Stimulated activated memory B cell treated with anti-CD40 and anti-IgM and Interleukin-4, amounts not matched to agents 10 μg/mL and 1 μg/mL and 100 μg/mL, for 72 hours (primary cell): Measurements from ENCODE around the gene HENMT1.
"Not testable (repeated sequence)": the region's sequence is repeated elsewhere in the genome, so short reads cannot be mapped to it uniquely, and the experiment has no call there.

Experiments used
- ATAC-seq: fragments of 150-1000 bp; cut with Tn5 transposase; 2 replicates; pipeline ENCODE4 v1.10.0; 2021
- H3K27ac Mint-ChIP-seq: one replicate; pipeline ENCODE4 v1.8.0; 2022; ENCODE audit warnings: mild to moderate bottlenecking, mixed read lengths
- H3K27me3 Mint-ChIP-seq: one replicate; pipeline ENCODE4 v1.8.0; 2022; ENCODE audit warnings: mixed read lengths
- H3K36me3 Mint-ChIP-seq: one replicate; pipeline ENCODE4 v1.8.0; 2022; ENCODE audit warnings: mixed read lengths
- H3K4me1 Mint-ChIP-seq: one replicate; pipeline ENCODE4 v1.8.0; 2022; ENCODE audit warnings: mixed read lengths
- H3K4me3 Mint-ChIP-seq: one replicate; pipeline ENCODE4 v1.8.0; 2022; ENCODE audit warnings: mild to moderate bottlenecking, moderate library complexity, mixed read lengths
- H3K9me3 Mint-ChIP-seq: one replicate; pipeline ENCODE4 v1.8.0; 2022; ENCODE audit warnings: mixed read lengths

HENMT1 gene

GRCh38 chr1:108661030-108661609, at the start of gene HENMT1:
Gene HENMT1, minus strand, starts transcription at chr1:108661093. Its CDS starts 1,209 bp downstream, at chr1:108659884.
- peak within 1 kb of the TSS; percentile 88 for H3K4me3 Mint-ChIP-seq
- H3K27me3 Mint-ChIP-seq, result no peaks in the 10 kb centered on the region
- H3K4me1 Mint-ChIP-seq, result peaks cover 11% of the 10 kb centered on the region
- peak within 1 kb of the TSS; percentile 99 for H3K27ac Mint-ChIP-seq
- peak; percentile 92 for ATAC-seq
- no peaks in the 10 kb centered on the region for H3K9me3 Mint-ChIP-seq
- H3K36me3 Mint-ChIP-seq, result no peaks in the 10 kb centered on the region

DNA sequence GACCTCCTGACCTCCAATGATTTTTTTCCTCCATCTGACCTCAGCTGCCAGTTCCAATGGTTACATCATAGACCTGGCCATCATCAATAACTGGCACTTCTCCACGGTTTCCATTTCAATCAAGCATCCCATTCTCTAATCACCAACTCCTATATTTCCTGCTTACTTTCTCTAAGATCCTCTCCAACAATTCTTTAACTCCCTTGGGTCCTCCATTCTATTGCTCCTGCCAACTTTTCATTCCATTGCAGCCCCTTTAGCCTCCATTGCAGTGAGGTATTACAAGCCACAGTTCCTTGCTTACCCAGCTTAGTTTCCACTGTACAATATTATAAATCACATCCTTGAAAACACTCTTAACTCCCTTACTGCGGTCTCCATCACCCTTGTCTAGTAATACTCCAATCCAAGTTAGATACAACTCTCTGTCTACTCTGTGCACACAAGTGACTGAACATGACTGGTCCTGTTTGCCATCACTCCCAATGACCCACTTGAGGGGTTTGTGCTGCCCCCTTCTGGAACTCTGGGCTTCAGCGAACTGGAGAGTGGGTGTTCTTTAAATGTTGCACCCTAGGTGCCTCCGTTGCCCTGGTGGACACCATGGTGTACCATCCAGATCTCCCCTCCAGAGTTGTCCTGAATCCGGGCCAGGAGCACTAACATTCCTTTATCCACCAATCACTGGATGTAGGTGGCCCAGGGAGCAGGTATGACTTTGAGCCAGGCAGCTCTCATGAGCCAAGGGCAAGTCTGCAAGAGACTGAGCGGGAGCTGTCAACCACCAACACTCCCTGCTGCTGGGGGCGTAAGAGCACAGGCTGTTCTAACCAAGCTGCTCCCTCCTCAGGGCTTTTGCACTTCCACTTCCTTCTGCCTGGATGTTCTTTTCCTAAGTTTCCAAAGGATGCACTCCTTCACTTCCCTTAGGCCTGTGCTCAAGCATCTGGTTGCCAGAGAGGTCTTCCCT, 48.1 kb upstream of the HENMT1 start:
- Mint-ChIP-seq H3K27ac (no peak overlapping the region), H3K36me3 (no peaks in the 10 kb centered on the region), H3K9me3 (no peaks in the 10 kb centered on the region), H3K27me3 (peaks cover 9% of the 10 kb centered on the region), H3K4me3 (no peak overlapping the region), H3K4me1 (no peaks in the 10 kb centered on the region)
- no peak for ATAC-seq

- Mint-ChIP-seq H3K4me1 (no peaks in the 10 kb centered on the region), H3K27me3 (peaks cover 9% of the 10 kb centered on the region), H3K27ac (no peak overlapping the region), H3K9me3 (no peaks in the 10 kb centered on the region), H3K4me3 (no peak overlapping the region), H3K36me3 (peaks cover 8% of the 10 kb centered on the region)
- no peak for ATAC-seq
Observed at GRCh38 chr1:108706643-108707042, 45.8 kb upstream of the HENMT1 start.

GRCh38 chr1:108704496-108704895, 43.6 kb upstream of the HENMT1 start:
- Mint-ChIP-seq H3K4me1 (peaks cover 3% of the 10 kb centered on the region), H3K36me3 (peaks cover 19% of the 10 kb centered on the region), H3K27me3 (peaks cover 9% of the 10 kb centered on the region), H3K27ac (no peak overlapping the region), H3K9me3 (peaks cover under 1% of the 10 kb centered on the region), H3K4me3 (no peak overlapping the region)
- ATAC-seq, result no peak

DNA sequence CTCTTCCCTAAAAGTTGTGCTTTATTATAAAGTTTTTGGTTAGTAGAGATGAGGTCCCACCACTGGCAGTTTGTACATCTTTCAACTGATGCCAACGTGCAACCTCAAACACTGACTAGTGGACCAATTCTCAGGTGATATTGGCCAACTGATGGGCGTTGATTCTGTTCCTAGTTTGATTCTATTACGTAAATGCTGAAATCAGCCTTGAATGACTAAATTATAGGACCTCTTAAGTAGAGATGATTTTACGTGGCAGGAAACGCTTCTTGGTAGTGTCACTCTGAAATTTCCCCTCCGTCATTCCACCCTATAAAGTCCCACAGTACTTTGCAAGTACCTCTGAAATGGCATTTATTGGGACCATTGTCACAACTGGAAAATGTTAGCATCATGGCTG, 43.0 kb upstream of the HENMT1 start:
- H3K9me3 Mint-ChIP-seq, result peaks cover 4% of the 10 kb centered on the region
- H3K27me3 Mint-ChIP-seq, result peaks cover 7% of the 10 kb centered on the region
- H3K4me1 Mint-ChIP-seq, result peaks cover 9% of the 10 kb centered on the region
- H3K4me3 Mint-ChIP-seq, result no peak overlapping the region
- H3K36me3 Mint-ChIP-seq, result peaks cover 24% of the 10 kb centered on the region
- peak; percentile 54 for ATAC-seq
- H3K27ac Mint-ChIP-seq, result no peak overlapping the region

GRCh38 chr1:108702109-108702508, 41.2 kb upstream of the HENMT1 start:
- not testable (repeated sequence) for H3K27ac Mint-ChIP-seq, ATAC-seq, H3K27me3 Mint-ChIP-seq, H3K4me3 Mint-ChIP-seq, H3K9me3 Mint-ChIP-seq
- Mint-ChIP-seq H3K4me1 (peaks cover 10% of the 10 kb centered on the region), H3K36me3 (peaks cover 42% of the 10 kb centered on the region)

- H3K36me3 Mint-ChIP-seq, result peaks cover 42% of the 10 kb centered on the region
- no peak for ATAC-seq
Observed at GRCh38 chr1:108701176-108701849, 40.4 kb upstream of the HENMT1 start.

GRCh38 chr1:108699375-108700332, 38.8 kb upstream of the HENMT1 start:
- H3K27me3 Mint-ChIP-seq, result no peaks in the 10 kb centered on the region
- H3K9me3 Mint-ChIP-seq, result peaks cover 4% of the 10 kb centered on the region
- H3K36me3 Mint-ChIP-seq, result peaks cover 49% of the 10 kb centered on the region
- no peak overlapping the region for H3K4me3 Mint-ChIP-seq
- no peak overlapping the region for H3K27ac Mint-ChIP-seq
- peaks cover 17% of the 10 kb centered on the region for H3K4me1 Mint-ChIP-seq
- ATAC-seq, result no peak

More at GRCh38 chr1:108701176-108701849, 40.4 kb upstream of the HENMT1 start:
- Mint-ChIP-seq H3K4me1 (peaks cover 10% of the 10 kb centered on the region), H3K4me3 (no peak overlapping the region), H3K27me3 (no peaks in the 10 kb centered on the region), H3K27ac (no peak overlapping the region), H3K9me3 (peaks cover 4% of the 10 kb centered on the region)

DNA sequence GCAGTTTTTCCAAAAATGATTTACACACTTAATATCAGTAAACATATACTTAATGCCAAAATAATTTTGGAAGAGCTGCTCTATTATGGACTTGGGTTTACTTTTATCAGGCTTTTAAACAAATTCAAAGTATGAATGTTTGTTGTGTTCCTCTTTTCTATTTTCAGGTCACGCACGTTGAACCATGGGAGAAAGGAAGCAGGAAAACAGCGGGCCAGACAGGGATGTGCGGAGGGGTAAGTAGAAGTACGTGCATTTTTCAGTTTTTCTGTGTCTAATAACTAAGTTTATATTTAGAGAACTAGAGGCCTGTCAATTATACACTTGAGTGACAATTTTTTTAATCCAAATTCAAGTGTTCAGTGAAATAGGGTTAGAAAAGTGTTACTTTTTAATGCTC, 34.6 kb upstream of the HENMT1 start:
- Mint-ChIP-seq H3K36me3 (peaks cover 47% of the 10 kb centered on the region), H3K4me3 (no peak overlapping the region), H3K27me3 (no peaks in the 10 kb centered on the region), H3K27ac (peak overlapping the region; percentile 64), H3K9me3 (peaks cover 4% of the 10 kb centered on the region), H3K4me1 (peaks cover 49% of the 10 kb centered on the region)
- ATAC-seq, result no peak

GRCh38 chr1:108692724-108693655, 32.1 kb upstream of the HENMT1 start:
- no peaks in the 10 kb centered on the region for H3K9me3 Mint-ChIP-seq
- H3K4me3 Mint-ChIP-seq, result peak overlapping the region; percentile 98
- peaks cover 42% of the 10 kb centered on the region for H3K4me1 Mint-ChIP-seq
- H3K36me3 Mint-ChIP-seq, result peaks cover 22% of the 10 kb centered on the region
- peak; percentile 77 for ATAC-seq
- no peaks in the 10 kb centered on the region for H3K27me3 Mint-ChIP-seq
- H3K27ac Mint-ChIP-seq, result peak overlapping the region; percentile 100

DNA sequence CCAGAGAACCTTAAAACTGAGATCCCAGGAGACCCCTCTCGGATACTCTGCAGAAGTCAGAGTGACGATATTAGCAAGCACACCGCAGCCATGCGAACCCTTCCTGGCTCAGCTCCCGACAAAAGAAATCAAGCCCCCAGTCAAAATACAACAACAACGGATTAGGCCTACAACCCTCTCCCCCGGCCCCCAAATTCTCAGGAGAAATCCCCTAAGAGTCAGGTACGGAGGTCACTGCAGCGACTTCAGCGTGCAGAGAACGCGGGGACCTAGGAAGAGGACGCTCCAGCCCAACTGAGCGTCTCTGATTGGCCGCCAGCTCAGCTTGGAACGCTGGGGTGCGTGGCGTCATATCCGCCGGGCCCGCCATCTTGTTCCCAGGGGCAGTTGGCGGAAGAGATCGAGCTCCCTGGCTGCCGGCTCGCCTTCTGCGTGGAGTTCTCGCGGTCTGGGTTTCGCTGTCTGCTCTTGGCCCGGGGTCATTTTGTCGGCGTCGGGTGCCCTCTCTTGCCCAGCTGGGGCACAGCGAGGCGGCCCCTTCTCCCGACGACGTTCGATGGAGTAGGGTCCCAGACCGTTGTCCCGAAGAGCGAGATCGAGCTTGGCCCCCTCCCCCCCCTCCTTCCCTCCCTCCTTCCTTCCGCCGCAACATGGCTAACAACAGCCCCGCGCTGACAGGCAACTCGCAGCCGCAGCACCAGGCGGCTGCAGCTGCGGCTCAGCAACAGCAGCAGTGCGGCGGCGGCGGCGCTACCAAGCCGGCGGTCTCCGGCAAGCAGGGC, 31.2 kb upstream of the HENMT1 start, which contains the start of gene PRPF38B:
TSS of gene PRPF38B (plus strand) at position 369 of the 782 bp plus-strand sequence. CDS start at position 651, 282 bp downstream.
- Mint-ChIP-seq H3K36me3 (peaks cover 14% of the 10 kb centered on the region), H3K4me3 (peak within 1 kb of the TSS; percentile 98), H3K4me1 (peaks cover 42% of the 10 kb centered on the region), H3K27me3 (no peaks in the 10 kb centered on the region), H3K27ac (peak within 1 kb of the TSS; percentile 100), H3K9me3 (no peaks in the 10 kb centered on the region)
- peak; percentile 98 for ATAC-seq

DNA sequence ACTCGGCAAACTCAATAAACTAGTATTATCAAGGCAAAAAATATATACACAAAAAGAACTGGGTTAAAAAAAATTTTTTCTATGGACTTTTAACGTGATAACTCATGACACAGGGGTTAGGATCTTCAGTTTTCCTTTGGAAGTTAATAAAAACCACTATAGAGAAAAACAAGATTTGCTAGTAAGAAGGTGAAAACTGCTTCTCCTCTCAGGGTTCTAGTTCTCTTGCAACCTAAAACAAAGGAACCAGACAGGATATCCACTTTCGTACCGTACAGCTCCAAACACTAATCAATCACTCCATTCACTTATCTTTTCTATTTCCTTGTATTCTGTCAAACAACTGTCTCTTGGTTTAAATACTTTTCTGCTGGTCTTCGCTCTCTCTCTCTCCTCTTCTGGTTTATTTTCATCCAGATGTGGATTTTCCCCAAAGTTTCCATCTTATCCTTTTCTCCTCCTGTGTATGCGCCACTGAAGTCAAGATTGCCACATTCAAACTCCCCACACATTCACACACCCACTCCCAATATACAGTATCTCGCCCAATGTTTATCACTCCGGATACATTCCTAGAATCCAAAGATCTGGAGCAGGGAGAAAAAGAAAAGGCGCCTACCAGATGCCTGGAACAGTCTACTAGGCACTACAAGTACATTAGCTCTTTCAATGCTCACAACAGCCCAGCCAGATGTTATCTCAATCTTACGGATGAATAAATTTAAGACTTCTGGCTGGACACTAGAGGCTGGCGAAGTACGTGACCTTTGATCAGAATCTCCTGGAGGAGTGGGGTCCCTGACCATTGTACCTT, 30.4 kb upstream of the HENMT1 start:
- Mint-ChIP-seq H3K36me3 (peaks cover 14% of the 10 kb centered on the region), H3K4me3 (peak overlapping the region; percentile 98), H3K4me1 (peaks cover 42% of the 10 kb centered on the region), H3K9me3 (no peaks in the 10 kb centered on the region), H3K27ac (peak overlapping the region; percentile 100), H3K27me3 (no peaks in the 10 kb centered on the region)
- no peak for ATAC-seq
